GM18868 (cell line): ENCODE results near the gene RSBN1L.

ENCODE experiments used
- ATAC-seq: cut with Tn5 transposase; IDR thresholded peaks from one replicate; pipeline ENCODE4 v1.9.1; 2021; ENCODE audit warnings: mild to moderate bottlenecking, moderate library complexity; ENCODE audit not compliant: unreplicated experiment

The RSBN1L gene

DNA sequence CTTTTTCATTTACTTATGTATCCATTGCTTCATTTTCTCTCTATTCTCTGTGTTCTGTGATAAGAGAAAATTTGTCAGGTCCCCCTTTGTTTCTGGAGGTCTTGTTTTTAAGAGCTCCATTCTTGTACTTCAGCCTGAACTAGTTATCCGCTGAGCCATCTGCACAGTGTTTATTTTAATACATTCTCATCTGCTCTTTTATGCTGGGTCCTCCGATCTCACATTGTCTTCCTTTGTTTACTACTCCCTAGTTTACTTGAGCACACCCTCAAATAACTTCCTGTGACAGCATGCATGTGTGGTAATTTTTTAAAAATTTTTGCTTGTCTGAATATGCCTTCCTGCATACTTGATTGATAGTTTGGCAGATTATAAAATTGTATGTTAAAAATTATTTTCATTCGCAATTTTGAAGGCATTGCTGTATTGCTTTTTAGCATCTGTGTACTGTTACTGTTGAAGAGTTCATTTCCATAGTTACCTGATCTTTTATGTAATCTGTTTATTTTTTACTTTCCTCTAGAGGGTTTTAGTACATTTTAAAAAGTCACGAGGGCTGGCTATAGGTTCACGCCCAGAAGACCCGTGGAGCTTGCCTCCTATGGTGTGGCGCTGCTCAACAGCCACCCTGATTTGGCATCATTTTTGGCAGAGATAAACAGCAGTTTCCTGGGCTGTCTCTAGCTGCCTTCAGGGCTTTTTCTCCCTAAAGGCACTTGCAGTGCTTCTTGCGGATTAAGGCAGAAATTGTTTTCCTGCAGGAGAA lies 31.9 kb downstream of the RSBN1L start:
- no peak for ATAC-seq

DNA sequence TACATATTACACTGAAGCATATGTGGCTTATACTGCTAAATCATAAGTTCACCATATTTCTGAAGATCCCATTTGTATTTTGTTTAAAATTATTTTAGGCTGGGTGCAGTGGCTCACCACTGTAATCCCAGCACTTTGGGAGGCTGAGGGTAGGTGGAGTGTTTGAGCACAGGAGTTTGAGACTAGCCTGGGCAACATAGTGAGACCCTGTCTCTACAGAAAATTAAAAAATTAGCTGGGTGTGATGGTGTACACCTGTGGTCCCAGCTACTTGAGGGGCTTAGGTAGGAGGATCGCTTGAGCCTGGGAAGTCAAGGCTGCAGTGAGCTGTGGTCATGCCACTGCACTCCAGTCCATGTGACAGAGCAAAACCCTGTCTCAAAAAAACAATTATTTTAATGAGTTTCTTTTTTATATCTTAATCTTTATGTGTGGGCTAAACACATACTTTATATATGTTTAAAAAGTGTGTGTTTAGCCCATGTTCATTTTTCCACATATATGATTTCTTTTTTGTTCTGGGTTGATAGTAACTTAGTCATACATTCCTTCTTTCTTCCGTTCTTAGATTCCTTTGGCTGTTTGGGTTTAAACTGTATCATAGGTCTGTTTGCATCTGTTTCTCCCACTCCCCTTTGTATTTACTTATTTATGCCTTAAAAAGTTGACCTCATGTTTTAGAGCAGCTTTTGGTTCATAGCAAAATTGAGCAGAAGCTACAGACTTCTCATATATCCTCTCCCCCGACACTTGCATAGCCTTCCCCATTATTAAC lies 33.5 kb downstream of the RSBN1L start:
- no peak for ATAC-seq

DNA sequence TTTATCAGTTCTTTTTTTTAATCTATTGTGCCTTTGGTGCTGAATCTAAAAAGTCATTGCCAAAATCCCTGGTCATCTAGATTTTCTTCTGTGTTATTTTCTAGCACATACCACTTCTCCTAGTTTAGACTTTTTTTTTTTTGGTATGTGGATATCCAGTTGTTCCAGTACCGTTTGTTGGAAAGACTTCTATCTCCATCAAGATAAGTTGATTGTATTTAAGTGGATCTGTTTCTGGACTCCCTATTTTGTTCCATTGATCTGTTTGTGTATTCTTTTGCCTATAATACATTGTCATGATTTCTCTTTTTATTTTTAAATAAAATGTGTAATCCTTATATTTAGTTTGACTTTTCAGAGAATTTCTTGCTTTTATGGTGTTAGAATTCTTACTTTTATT lies 35.5 kb downstream of the RSBN1L start:
- no peak for ATAC-seq

DNA sequence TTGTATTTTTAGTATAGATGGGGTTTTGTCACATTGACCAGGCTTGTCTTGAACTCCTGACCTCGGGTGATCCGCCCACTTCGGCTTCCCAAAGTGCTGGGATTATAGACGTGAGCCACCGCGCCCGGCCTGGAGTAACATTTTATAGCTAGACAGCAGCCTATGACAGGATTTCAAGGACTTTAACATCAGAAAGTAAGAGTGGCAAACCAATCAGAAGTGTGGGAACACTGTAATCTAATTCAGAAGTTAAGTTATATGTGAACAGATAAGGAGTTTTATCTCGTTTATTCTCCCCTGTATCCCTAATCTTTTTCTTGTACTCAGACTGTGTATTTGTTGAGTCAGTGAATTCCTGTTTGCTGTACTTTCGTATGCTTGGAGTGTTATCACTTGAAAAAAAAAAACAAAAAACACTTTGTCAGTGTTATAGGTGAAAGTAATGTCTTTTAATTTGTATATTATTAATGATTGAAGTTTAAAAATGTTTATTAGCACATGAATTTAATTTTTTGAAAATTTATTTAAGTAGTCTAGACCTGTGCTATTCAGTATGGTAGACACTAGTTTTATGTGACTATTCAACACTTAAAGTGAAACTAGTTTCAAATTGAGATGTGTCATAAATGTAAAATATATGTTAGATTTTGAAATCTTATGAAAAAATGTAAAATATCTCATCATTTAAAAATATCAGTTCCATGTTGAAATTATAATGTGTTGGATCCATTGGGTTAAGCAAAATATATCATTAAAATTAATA lies 38.6 kb downstream of the RSBN1L start:
- ATAC-seq, result no peak

DNA sequence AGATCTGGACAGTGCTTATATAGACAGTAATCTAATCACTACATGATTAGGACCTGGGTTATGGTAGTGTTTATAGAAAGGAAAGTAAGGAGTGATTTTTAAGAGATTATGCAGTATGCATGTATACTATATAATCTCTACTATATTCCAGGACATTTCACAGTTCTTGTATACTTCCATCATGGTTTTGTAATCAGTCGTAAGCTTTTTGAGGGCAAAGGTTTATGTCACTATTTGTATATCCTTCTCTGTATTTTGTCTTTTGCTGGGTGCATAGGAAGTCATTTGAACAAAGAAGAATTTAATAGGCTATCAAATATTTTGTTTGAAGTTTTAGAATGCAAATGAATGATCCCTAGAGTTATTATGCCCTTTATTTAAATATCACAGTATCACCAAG lies 39.2 kb downstream of the RSBN1L start:
- no peak for ATAC-seq

DNA sequence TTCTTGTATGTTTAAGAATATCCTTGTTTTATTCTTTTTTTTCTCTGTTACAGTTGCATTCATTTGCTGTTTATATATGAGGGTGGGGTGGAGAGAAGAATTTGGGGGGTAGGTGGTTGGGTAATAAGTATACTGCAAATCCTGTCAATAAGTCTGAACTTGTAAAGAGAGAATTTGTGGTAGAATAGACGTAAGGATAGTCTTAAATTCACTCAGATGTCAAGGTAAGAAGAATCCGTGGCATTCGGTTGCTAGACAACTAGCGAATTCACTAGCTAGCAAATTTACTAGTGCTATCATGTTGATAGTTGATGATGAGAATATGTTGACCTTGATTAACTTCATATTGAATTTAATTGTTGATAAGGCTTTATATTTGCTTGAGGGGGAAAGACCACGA lies 40.7 kb downstream of the RSBN1L start:
- no peak for ATAC-seq

DNA sequence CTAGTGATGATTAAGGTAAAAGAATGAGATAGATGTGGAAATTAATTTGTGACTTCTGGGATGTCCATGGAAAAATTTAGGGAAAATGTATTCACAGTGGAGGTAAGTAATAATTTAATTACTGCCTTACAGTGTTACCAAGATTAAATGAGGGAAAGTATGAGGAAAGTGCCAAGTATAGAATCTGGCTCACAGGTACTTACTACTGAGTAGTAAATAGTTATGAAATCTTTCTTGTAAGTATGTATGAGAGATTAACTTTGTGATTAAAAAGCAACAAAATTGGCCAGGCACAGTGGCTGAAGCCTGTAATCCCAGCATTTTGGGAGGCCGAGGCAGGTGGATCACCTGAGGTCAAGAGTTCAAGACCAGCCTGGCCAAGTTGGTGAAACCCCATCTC lies 42.1 kb downstream of the RSBN1L start:
- no peak for ATAC-seq

DNA sequence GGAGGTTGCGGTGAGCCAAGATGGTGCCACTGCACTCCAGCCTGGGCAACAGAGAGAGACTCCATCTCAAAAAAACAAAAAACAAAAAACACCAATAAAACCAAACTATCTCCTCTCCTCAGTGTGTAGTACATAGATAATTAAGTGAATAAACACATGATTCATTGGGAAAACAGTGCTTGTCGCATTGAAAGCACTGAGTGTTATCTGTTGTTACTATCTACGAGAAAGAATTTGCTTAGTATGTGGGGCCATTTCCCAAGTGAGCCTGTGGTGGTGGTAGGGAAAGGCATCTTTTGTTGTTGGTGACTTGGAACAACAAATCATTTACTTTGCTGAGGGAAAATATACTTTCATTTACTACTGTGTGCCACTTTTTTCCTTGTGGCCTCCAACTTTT lies 42.6 kb downstream of the RSBN1L start:
- ATAC-seq, result no peak

DNA sequence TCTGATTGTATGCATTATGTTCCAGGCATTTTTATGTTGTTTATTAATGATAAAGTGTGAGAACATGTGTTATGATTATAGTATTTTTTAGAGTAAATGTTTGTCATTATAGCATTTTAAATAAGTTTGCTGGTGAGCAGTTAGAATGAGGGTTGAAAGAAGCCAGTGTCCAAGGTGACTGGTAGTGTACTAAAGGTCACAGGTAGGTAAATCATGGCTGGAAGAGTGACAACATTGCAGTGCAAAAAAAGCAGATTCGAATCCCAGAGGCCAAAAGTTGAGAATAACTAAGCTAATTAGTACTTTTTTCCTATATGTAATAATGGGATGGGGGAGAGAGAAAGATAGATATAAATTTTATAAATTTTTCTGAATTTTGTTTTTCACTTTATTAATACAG lies 44.0 kb downstream of the RSBN1L start:
- no peak for ATAC-seq

DNA sequence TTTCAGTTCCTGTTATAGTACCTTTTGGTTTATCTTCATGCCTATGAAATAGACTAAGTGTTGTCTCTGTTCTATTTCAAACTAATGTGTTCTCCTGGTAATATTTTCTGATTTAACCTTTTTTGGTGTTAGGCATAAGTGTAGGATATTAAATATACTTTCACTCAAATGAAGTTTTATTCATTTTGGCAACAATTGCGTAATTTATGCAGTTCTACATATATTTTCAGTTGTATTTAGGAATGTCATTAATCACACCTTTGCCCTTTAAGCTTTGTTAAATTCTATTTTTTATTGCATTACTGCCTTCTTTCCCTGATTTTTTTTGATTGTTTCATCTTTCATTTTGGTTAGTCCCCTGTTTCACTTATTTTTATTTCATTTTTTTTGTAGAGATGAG lies 47.3 kb downstream of the RSBN1L start:
- ATAC-seq, result no peak

DNA sequence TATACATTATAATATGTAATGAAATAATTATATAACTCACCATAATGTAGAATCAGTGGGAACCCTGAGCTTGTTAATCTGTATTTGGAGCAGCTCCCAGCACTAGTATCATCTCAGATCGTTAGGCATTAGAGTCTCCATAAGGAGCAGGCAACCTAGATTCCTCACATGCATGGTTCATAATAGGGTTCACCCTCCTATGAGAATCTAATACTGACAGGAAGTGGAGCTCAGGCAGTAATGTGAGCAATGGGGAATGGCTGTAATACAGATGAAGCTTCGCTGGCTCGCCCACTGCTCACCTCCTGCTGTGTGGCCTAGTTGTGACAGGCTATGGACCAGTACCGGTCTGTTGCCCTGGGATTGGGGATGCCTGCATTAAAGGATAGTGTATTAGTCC lies 49.5 kb downstream of the RSBN1L start:
- ATAC-seq, result no peak

DNA sequence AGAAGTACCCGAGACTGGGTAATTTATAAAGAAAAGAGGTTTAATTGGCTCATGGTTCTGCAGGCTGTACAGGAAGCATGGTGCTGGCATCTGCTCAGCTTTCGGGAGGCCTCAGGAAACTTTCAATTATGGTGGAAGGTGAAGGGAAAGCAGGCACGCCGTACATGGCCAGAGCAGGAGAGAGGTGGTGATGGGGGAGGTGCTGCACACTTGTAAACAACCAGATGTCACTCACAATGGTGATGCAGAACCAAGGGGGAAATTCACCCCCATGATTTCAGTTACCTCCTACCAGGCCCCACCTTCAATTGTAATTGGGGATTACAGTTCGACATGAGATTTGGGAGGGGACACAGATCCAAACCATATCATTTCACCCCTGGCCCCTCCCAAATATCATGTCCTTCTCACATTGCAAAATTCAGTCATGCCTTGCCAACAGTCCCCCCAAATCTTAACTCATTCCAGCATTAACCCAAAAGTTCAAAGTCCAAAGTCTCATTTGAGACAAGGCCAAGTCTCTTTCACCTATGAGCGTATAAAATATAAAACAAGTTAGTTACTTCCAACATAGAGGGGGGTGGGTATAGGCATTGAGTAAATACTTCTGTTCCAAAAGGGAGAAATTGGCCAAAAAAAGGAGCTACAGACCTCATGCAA lies 50.0 kb downstream of the RSBN1L start:
- no peak for ATAC-seq

DNA sequence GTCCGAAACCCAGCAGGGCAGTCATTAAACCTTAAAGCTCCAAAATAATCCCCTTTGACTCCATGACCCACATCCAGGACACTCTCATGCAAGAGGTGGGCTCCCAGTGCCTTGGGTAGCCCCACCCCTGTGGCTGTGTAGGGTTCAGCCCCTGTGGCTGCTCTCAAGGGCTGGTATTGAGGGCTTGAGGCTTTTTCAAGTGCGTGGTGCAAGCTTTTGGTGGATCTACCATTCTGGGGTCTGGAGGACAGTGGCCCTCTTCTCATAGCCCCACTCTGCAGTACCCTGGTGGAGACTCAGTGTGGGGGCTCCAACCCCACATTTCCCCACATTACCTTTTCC lies 50.5 kb downstream of the RSBN1L start:
- no peak for ATAC-seq

DNA sequence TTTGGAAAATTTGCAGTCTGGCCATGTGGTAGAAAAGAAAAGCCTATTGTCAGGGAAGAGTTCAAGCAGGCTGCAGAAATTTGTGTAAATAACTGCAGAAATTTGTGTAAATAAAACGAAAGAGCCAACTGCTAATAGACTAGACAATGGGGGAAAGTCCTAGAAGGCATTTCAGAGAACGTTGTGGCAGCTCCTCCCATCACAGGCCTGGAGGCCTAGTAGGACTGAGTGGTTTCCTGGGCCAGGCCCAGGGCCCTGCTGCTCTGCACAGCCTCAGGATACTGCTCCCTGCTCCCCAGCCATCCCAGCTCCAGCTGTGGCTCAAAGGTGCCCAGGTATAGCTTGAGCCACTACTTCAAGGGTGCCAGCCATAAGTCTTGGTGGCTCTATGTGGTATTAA lies 50.9 kb downstream of the RSBN1L start:
- ATAC-seq, result no peak

DNA sequence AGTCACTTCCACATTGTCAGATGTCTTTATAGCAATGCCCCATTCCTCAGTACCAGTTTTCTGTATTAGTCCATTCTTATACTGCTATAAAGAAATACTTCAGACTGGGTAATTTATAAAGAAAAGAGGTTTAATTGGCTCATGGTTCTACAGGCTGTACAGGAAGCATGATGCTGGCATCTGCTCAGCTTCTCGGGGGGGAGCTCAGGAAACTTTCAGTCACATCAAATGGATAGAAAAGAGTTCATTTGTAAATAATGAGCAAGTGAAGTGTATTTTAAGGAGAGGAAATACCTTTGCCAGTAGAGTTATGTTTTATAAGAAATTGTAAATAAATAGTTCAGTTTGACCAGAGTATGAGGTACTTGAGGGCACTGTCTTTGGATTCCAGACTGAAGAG lies 51.5 kb downstream of the RSBN1L start:
- ATAC-seq, result no peak

DNA sequence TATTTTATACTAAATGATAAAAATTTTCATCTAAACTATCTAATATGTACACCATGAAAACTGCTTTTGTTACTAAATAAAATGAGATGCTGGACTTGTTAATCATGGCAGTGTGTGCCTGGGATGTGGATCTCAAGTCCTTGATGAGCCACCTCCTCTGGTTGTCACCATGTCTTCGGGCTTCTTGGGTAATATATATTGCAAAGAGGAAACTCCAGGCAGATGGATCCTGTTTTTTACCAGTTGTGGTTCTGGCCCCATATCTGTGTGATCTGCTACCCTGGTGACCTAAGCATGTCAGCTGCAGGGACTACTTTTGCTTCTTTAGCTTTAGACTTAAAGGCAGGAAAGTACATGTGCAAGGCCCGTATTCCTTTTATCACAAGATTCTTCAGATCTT lies 55.8 kb downstream of the RSBN1L start:
- ATAC-seq, result peak; percentile 95

DNA sequence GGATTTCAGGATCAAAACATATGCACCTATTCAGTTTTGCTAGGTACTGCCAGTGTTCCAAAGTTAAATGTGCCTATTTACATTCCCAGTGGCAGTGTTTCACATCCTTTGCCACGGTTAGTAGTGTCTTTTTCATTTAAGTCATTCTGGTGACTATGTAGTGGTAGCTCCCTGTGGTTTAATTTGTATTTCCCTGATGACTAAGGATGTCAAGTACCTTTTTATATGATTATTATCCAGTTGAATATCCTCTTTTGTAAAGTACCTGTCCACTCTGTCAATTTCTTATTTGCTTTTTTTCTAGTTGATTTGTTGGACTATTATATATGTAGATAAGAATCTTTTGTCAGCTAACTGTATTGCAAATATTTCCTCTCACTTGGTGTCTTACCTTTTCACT lies 56.9 kb downstream of the RSBN1L start:
- no peak for ATAC-seq

DNA sequence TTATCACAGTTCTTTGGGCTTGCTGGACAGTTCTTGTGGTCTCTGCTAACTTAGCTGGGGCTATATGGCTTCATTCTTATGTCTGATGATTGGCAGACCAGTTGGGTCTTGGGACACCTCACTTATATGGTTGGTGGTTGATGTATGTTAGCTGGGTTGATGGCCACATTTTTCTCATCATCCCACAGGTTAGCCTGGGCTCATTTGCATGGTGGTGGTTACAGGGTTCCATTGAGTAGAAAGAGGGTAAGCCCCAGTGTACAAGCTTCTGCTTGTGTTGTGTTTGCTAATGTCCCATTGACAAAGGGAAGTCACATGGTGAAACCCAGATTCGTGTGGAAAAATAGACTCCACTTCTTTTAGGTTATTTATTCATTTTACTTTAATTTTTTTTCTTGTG lies 61.3 kb downstream of the RSBN1L start:
- ATAC-seq, result peak; percentile 86

DNA sequence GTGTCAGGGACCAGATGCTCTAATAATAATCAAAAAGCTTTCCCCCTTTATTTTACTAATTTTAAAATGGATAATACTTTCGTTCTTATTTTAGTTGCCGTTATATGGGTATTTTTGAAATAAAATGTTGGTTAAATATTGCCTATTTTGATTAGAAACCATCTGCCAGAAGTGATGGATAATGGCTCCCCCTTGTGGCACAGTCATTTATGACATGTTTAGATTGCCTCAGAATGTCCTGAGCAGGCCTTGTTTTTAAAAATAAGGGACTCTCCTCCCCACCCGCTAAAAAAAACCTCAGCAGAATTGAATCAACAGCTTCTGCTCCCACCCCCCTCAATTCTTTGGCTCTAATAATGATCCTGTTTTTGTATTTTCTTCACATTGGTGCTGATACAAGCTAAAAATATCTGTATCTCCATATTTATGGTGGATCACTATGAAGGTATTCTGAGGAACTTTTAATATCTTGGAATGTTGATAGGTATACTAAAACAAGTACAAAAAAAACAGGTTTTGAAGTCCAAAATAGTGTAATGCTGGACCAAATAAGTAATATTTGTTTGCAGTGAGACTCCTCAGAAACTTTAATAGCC lies 63.1 kb downstream of the RSBN1L start:
- no peak for ATAC-seq

DNA sequence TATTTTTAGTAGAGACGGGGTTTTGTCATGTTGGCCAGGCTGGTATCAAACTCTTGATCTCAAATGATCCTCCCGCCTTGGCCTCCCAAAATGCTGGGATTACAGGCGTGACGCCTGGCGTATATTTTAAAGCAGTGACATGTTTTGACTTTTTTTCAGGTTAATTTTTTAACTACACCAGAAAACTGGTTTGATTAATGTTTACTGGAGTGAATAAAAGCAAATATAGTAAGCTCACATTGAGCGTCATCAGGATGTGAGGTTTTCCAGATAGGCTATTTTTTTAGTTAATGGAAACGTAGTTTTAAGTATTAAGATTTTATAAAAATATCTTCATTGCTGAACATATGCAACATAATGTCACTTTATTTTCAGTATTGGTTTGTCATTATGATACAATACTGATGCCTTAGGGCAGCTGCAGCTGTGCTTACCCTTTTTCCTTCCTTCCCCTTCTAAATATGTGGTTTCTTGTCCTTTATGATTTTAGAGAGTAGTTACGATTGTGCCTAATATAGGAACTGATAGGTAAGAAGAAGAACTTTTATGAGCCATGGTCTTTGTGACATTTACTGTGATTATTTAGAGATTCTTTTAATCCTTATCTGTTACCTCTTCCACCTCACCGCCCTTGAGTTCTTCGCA lies 64.7 kb downstream of the RSBN1L start:
- ATAC-seq, result peak; percentile 38

DNA sequence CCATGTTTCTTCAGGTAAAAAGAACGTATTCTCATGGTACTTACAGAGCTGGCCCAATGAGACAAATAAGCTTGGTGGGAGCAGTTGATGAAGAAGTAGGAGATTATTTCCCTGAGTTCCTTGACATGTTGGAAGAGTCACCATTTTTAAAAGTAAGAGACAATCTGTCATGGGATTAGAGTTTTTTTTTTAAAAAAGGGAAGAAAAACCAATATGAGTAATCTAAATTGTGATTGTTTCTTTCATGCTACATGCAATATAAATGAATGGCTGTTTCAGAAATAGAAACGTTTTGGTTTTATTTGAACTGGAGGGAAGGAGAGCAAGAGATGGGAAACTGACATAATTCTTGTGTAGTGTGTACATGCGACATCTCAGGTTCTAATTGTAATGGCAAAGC lies 69.2 kb downstream of the RSBN1L start:
- no peak for ATAC-seq
